ENCODE data around the gene INTS7. TPM values are rescaled to one million over a fixed set of nuclear protein-coding genes. Genes with fewer than 3 reads are reported as not detected.

The INTS7 gene
- total and polyA plus RNA-seq, 2 experiments from 2014 or later = 10.9 to 34.0 TPM

- Histone ChIP-seq H3K36me3 (ENCODE audit: insufficient read depth) (peaks cover 74% of the 10 kb centered on the region), H3K4me3 (no peak overlapping the region), H3K9me2 (ENCODE audit: insufficient read depth) (no peaks in the 10 kb centered on the region), H3K27ac (ENCODE audit: low read depth) (no peak overlapping the region), H3F3A (replicated peaks; ENCODE audit: low read depth) (no peaks in the 10 kb centered on the region), H3K27me3 (ENCODE audit: insufficient read depth) (no peaks in the 10 kb centered on the region), H3K4me1 (ENCODE audit: insufficient read depth) (no peaks in the 10 kb centered on the region), H2AFZ (no peak overlapping the region), H3K4me2 (no peak overlapping the region), H3K79me2 (replicated peaks; ENCODE audit: insufficient read depth) (no peaks in the 10 kb centered on the region), H4K20me1 (replicated peaks; ENCODE audit: insufficient read depth) (peaks cover 4% of the 10 kb centered on the region)
- no peak for ATAC-seq
- peaks cover 46% of the 10 kb centered on the region; the same call in 2 of the 3 replicates for H3K36me3 Mint-ChIP-seq (ENCODE audit: low read depth)
- TF ChIP-seq, protein P1, sequence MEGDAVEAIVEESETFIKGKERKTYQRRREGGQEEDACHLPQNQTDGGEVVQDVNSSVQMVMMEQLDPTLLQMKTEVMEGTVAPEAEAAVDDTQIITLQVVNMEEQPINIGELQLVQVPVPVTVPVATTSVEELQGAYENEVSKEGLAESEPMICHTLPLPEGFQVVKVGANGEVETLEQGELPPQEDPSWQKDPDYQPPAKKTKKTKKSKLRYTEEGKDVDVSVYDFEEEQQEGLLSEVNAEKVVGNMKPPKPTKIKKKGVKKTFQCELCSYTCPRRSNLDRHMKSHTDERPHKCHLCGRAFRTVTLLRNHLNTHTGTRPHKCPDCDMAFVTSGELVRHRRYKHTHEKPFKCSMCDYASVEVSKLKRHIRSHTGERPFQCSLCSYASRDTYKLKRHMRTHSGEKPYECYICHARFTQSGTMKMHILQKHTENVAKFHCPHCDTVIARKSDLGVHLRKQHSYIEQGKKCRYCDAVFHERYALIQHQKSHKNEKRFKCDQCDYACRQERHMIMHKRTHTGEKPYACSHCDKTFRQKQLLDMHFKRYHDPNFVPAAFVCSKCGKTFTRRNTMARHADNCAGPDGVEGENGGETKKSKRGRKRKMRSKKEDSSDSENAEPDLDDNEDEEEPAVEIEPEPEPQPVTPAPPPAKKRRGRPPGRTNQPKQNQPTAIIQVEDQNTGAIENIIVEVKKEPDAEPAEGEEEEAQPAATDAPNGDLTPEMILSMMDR (conservative IDR thresholded peaks at IDR 0.05; ENCODE audit: low read depth in 2 of 2) = no peak
- TF ChIP-seq STAT1 (IDR thresholded peaks at IDR 0.05; ENCODE audit: unreplicated experiment) (no peak), POLR2AphosphoS5 (IDR thresholded peaks at IDR 0.05; ENCODE audit: low read depth) (no peak), NANOG (IDR thresholded peaks at IDR 0.05; ENCODE audit: borderline replicate concordance) (no peak), CREB1 (CRISPR knock-in tag; IDR thresholded peaks at IDR 0.05; ENCODE audit: low read depth) (no peak), EZH2phosphoT487 (IDR thresholded peaks at IDR 0.05; ENCODE audit: unreplicated experiment) (no peak), ZNF114 (CRISPR knock-in tag; IDR thresholded peaks at IDR 0.05) (no peak), ZNF331 (CRISPR knock-in tag; IDR thresholded peaks at IDR 0.05; ENCODE audit: low read depth) (no peak), JUNB (IDR thresholded peaks at IDR 0.05; ENCODE audit: unreplicated experiment) (no peak), EZH2 (IDR thresholded peaks at IDR 0.05; ENCODE audit: low read depth, unreplicated experiment) (no peak)
- TF ChIP-seq, protein P2, sequence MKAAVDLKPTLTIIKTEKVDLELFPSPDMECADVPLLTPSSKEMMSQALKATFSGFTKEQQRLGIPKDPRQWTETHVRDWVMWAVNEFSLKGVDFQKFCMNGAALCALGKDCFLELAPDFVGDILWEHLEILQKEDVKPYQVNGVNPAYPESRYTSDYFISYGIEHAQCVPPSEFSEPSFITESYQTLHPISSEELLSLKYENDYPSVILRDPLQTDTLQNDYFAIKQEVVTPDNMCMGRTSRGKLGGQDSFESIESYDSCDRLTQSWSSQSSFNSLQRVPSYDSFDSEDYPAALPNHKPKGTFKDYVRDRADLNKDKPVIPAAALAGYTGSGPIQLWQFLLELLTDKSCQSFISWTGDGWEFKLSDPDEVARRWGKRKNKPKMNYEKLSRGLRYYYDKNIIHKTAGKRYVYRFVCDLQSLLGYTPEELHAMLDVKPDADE (IDR thresholded peaks at IDR 0.05) = no peak
- TF ChIP-seq, protein P3, sequence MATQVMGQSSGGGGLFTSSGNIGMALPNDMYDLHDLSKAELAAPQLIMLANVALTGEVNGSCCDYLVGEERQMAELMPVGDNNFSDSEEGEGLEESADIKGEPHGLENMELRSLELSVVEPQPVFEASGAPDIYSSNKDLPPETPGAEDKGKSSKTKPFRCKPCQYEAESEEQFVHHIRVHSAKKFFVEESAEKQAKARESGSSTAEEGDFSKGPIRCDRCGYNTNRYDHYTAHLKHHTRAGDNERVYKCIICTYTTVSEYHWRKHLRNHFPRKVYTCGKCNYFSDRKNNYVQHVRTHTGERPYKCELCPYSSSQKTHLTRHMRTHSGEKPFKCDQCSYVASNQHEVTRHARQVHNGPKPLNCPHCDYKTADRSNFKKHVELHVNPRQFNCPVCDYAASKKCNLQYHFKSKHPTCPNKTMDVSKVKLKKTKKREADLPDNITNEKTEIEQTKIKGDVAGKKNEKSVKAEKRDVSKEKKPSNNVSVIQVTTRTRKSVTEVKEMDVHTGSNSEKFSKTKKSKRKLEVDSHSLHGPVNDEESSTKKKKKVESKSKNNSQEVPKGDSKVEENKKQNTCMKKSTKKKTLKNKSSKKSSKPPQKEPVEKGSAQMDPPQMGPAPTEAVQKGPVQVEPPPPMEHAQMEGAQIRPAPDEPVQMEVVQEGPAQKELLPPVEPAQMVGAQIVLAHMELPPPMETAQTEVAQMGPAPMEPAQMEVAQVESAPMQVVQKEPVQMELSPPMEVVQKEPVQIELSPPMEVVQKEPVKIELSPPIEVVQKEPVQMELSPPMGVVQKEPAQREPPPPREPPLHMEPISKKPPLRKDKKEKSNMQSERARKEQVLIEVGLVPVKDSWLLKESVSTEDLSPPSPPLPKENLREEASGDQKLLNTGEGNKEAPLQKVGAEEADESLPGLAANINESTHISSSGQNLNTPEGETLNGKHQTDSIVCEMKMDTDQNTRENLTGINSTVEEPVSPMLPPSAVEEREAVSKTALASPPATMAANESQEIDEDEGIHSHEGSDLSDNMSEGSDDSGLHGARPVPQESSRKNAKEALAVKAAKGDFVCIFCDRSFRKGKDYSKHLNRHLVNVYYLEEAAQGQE (IDR thresholded peaks at IDR 0.05; ENCODE audit: unreplicated experiment) = no peak
- TF ChIP-seq, protein P4, sequence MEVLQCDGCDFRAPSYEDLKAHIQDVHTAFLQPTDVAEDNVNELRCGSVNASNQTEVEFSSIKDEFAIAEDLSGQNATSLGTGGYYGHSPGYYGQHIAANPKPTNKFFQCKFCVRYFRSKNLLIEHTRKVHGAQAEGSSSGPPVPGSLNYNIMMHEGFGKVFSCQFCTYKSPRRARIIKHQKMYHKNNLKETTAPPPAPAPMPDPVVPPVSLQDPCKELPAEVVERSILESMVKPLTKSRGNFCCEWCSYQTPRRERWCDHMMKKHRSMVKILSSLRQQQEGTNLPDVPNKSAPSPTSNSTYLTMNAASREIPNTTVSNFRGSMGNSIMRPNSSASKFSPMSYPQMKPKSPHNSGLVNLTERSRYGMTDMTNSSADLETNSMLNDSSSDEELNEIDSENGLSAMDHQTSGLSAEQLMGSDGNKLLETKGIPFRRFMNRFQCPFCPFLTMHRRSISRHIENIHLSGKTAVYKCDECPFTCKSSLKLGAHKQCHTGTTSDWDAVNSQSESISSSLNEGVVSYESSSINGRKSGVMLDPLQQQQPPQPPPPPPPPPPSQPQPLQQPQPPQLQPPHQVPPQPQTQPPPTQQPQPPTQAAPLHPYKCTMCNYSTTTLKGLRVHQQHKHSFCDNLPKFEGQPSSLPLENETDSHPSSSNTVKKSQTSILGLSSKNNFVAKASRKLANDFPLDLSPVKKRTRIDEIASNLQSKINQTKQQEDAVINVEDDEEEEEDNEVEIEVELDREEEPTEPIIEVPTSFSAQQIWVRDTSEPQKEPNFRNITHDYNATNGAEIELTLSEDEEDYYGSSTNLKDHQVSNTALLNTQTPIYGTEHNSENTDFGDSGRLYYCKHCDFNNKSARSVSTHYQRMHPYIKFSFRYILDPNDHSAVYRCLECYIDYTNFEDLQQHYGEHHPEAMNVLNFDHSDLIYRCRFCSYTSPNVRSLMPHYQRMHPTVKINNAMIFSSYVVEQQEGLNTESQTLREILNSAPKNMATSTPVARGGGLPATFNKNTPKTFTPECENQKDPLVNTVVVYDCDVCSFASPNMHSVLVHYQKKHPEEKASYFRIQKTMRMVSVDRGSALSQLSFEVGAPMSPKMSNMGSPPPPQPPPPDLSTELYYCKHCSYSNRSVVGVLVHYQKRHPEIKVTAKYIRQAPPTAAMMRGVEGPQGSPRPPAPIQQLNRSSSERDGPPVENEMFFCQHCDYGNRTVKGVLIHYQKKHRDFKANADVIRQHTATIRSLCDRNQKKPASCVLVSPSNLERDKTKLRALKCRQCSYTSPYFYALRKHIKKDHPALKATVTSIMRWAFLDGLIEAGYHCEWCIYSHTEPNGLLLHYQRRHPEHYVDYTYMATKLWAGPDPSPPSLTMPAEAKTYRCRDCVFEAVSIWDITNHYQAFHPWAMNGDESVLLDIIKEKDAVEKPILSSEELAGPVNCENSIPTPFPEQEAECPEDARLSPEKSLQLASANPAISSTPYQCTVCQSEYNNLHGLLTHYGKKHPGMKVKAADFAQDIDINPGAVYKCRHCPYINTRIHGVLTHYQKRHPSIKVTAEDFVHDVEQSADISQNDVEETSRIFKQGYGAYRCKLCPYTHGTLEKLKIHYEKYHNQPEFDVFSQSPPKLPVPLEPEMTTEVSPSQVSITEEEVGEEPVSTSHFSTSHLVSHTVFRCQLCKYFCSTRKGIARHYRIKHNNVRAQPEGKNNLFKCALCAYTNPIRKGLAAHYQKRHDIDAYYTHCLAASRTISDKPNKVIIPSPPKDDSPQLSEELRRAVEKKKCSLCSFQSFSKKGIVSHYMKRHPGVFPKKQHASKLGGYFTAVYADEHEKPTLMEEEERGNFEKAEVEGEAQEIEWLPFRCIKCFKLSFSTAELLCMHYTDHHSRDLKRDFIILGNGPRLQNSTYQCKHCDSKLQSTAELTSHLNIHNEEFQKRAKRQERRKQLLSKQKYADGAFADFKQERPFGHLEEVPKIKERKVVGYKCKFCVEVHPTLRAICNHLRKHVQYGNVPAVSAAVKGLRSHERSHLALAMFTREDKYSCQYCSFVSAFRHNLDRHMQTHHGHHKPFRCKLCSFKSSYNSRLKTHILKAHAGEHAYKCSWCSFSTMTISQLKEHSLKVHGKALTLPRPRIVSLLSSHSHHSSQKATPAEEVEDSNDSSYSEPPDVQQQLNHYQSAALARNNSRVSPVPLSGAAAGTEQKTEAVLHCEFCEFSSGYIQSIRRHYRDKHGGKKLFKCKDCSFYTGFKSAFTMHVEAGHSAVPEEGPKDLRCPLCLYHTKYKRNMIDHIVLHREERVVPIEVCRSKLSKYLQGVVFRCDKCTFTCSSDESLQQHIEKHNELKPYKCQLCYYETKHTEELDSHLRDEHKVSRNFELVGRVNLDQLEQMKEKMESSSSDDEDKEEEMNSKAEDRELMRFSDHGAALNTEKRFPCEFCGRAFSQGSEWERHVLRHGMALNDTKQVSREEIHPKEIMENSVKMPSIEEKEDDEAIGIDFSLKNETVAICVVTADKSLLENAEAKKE (CRISPR knock-in tag; IDR thresholded peaks at IDR 0.05) = no peak
- no peak for DNase-seq (ENCODE audit: low spot score)
- no peaks in the 10 kb centered on the region for H3K9me3 Mint-ChIP-seq
- no peak overlapping the region for H3K27ac Mint-ChIP-seq
- no peaks in the 10 kb centered on the region for H3K4me1 Mint-ChIP-seq
- H3K4me3 Mint-ChIP-seq = no peak overlapping the region
- H3K27me3 Mint-ChIP-seq (ENCODE audit: insufficient read depth, low read depth, poor library complexity) = peaks cover 2% of the 10 kb centered on the region
Measured at GRCh38 chr1:212077028-212077427, 41.7 kb upstream of the INTS7 start.

Data from GM23338 (cell line).